ENCODE results near the gene VWC2L.

DNA sequence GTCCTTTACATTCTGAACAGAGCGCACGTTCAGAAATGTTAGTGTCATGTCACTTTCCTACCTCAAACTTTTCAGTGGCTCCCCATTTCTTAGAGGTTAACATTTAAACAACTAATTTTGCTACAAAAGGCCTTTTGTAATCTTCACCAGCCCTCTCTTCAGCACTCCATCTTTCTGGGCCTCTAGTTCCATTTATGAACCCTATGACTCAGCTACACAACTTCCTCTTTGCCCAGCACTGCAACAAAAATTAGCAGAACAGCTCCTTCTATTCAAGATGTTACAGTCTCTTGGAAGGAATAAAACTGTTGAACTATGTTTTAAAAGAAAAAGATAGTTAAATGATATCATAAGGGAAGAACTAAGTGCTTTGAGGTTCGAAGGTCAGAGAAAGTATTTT, 139.9 kb downstream of the VWC2L start:
- no peak for TF ChIP-seq CHD7 (IDR thresholded peaks at IDR 0.05; ENCODE audit: insufficient replicate concordance, low read length)
- TF ChIP-seq, protein P1, sequence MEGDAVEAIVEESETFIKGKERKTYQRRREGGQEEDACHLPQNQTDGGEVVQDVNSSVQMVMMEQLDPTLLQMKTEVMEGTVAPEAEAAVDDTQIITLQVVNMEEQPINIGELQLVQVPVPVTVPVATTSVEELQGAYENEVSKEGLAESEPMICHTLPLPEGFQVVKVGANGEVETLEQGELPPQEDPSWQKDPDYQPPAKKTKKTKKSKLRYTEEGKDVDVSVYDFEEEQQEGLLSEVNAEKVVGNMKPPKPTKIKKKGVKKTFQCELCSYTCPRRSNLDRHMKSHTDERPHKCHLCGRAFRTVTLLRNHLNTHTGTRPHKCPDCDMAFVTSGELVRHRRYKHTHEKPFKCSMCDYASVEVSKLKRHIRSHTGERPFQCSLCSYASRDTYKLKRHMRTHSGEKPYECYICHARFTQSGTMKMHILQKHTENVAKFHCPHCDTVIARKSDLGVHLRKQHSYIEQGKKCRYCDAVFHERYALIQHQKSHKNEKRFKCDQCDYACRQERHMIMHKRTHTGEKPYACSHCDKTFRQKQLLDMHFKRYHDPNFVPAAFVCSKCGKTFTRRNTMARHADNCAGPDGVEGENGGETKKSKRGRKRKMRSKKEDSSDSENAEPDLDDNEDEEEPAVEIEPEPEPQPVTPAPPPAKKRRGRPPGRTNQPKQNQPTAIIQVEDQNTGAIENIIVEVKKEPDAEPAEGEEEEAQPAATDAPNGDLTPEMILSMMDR (IDR thresholded peaks at IDR 0.05; ENCODE audit: control extremely low read depth in 1 of 3, insufficient read depth in 1 of 3, low read depth in 1 of 3, low read length in 3 of 3): no peak
- no peak for TF ChIP-seq RNF2 (IDR thresholded peaks at IDR 0.05; ENCODE audit: borderline replicate concordance, low read depth, low read length, missing control alignments, poor library complexity, severe bottlenecking)
- no peak for TF ChIP-seq RFX5 (IDR thresholded peaks at IDR 0.05; ENCODE audit: borderline replicate concordance, low read depth, low read length)
- TF ChIP-seq RXRA (IDR thresholded peaks at IDR 0.05; ENCODE audit: insufficient read depth, low read depth, low read length): no peak
- TF ChIP-seq RAD21 (IDR thresholded peaks at IDR 0.05 in 1 of 2, conservative IDR thresholded peaks at IDR 0.05 in 1 of 2; ENCODE audit: low read depth in 2 of 2, low read length in 2 of 2): no peak
- TF ChIP-seq TBP (IDR thresholded peaks at IDR 0.05; ENCODE audit: low read depth, low read length): no peak
- TF ChIP-seq EP300 (IDR thresholded peaks at IDR 0.05; ENCODE audit: borderline replicate concordance in 1 of 2, low read depth in 2 of 2, low read length in 2 of 2): no peak
- no peak for TF ChIP-seq EZH2 (IDR thresholded peaks at IDR 0.05; ENCODE audit: low read depth, low read length, severe bottlenecking)
- TF ChIP-seq POLR2A (IDR thresholded peaks at IDR 0.05; ENCODE audit: control extremely low read depth in 1 of 2, low read depth in 2 of 2, low read length in 2 of 2): no peak
- TF ChIP-seq CEBPB (IDR thresholded peaks at IDR 0.05; ENCODE audit: low read depth, low read length): no peak
- TF ChIP-seq, protein P2, sequence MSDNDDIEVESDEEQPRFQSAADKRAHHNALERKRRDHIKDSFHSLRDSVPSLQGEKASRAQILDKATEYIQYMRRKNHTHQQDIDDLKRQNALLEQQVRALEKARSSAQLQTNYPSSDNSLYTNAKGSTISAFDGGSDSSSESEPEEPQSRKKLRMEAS (IDR thresholded peaks at IDR 0.05): no peak

Data from H1 (cell line).